HG02943 (cell line): ENCODE results near the gene HRCT1.
"Not testable (repeated sequence)": the region's sequence is repeated elsewhere in the genome, so short reads cannot be mapped to it uniquely, and the experiment has no call there.

Source experiments
- ATAC-seq: cut with Tn5 transposase; IDR thresholded peaks from one replicate; pipeline ENCODE4 v1.9.1; 2021; ENCODE audit warnings: mild to moderate bottlenecking, low read depth, moderate library complexity; ENCODE audit not compliant: unreplicated experiment

HRCT1 gene

DNA sequence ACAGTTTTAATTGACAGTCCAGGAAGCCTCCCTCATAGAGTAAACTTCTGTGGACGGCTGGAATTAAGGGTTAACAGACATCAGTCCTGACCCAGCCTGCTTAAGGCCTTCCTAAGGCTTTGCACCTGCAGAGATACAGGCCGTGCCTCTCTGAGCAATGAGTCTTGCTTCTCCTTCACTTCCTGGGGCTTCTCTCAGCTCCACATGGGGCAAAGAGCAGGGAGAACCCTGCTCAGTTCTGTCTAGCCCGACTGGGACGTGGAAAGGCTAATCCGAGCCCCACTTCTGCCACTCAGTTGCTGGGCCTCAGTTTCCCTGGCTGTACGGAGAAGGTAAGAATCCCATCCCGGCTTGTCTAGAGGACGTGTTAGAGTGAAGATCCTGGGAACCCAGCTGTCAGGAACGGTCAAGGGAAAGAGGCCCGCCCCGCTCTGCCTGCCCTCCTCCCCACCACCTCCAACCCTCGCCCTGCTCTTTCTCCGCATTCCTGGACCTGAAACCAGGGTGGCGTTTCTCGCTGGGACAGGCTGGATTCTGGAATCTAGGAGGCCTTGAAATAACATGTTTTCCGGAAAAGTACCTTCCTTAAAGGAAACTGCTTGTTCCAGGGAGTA is 9.8 kb downstream of the HRCT1 start:
- no peak for ATAC-seq

DNA sequence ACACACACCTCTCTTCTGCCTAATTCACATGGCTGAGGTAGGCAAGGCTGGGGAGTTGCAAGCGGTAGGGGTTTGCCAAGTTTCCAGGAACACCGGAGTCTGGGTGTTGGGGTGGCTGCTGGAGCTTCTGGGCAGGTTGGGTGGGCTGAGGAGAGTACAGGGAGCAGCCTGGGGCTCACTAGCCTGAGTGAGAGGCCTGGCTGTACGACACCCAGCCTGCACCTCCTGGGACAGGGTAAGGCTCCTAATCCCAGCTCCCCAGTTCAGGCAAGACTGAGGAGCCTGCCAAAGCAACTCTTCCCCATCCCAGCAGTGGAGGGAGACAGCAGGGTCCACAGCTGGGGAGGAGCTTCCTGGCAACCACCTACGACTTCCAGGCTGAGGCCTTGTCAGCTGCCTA is 11.3 kb downstream of the HRCT1 start:
- no peak for ATAC-seq

DNA sequence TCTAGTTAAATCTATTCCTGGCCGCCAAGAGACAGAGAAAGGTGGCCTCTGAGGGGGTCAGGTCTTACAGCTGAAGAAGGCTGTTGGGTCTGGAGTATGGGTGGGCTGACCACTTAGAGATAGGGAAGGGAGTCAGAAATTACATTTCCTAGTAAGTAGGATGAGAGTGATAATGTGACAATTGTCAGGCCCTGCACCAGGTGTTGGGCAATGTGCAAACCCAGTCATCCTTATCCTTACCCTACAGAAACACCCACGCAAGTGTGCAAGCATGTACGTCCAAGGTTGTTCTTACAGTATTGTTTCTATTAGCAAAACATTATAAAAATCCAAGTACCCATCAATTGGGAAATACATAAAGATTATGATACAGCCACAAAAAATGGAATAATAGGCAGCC is 12.8 kb downstream of the HRCT1 start:
- ATAC-seq = no peak

DNA sequence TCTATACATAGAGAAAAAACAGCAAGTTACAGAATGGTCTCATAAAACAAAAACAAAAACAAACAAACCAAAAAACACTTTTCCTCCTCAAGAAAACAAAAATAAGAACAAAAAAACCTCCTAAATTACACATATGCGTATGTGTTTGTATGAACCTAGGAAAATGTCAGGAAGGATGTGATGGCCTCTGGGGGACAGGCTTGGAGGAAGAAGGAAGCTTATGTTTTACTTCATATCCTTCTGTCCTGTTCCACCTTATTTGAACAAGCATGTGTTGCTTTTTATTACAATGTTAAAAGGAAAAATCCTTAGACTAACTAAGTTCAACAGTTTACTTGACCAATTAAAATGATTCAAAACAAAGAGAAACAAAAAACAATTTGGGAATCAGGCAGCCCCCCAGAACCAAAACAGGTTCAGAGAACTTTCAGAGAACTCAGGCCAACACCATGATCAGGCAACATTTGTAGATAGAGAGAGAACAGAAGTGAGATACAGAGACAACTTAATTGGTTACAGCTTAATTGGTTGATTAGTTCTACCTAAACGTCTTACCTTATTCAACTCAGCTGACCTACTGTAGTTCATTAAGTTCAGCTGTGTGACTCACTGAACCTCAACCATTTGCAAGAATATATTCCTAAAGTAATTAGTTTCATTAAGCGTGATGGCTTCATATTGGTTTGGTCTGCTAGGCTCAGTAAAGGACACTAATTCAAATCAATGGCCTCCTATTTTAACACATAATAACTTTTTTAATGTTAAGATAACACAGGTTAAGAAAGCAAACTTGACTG is 13.4 kb downstream of the HRCT1 start:
- ATAC-seq = no peak

DNA sequence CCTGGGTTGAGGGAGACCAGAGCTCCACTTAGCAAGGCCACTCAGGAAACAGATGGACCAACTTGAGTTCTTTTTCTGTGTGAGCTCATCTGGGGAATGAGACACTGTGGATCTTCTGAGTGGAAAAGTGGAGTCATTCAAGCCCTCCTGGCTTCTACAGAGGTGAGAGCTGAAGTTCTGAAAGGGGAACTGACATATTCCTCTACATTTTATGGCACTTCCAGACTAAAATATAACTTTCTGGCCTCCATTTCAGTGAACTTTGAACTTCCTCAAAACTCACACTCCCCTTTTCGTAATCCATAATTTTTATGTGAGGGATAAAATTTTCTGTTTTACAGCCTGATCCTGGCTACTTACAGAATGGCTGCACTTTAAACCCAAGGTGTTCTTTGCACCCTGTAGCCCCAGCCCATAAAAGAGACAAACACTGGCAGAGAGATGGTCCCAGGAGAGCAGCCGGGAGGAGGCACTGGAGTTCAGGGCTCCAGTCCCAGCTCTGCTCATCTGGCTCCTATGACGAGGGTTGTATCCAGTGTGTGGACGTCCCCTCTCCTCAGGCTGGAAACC is 14.1 kb downstream of the HRCT1 start:
- ATAC-seq = no peak

DNA sequence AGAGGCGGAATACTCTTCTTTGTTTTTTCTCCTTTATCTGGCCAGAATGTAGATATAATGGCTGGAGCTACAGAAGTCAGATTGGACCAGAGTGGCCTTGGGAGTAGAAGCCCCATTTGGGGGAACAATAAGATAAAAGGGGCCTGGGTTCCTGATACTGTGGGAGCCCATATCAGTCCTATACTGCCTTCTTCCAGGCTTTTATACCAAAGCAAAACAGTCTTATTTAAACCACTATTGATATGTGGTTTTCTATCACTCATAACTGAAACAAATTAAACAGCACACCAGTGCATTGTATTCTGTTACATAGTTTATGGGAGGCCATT is 17.6 kb downstream of the HRCT1 start:
- ATAC-seq = no peak

DNA sequence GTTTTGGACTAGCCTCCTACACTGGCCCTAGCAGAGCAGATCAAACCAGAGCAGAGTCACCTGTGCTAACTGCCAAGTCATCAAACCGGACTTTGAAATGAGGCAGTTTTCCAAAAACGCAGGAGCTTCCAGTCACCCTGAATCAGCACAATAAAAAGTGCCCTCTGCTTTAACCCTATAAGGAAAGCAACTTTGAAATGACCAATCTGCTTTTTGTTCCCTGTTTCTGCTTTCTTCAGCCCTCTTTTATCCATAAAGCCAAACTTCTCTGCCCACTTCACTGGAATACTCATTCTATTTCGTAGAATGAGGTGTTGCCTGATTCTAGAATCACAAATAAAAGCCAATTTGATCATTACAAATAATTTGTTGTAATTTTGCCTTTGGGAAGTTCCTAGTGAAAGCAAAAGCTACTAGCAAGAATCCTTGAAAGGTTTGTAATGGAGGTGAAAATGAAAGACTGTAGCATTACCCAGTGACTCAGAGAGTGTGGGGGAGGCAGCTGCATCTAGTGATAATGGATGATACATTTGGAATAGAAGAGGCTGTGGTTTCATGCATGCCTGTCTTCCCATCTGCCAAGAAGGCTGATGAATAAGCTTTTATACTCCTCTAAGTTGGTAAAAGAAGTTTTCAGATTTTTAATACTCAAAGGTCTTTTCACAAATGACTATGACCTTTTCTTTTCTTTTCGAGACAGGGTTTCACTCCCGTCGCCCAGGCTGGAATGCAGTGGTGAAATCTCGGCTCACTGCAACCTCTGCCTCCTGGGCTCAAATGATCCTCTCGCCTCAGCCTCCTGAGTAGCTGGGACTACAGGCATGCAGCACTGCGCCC is 18.1 kb downstream of the HRCT1 start:
- ATAC-seq = no peak

DNA sequence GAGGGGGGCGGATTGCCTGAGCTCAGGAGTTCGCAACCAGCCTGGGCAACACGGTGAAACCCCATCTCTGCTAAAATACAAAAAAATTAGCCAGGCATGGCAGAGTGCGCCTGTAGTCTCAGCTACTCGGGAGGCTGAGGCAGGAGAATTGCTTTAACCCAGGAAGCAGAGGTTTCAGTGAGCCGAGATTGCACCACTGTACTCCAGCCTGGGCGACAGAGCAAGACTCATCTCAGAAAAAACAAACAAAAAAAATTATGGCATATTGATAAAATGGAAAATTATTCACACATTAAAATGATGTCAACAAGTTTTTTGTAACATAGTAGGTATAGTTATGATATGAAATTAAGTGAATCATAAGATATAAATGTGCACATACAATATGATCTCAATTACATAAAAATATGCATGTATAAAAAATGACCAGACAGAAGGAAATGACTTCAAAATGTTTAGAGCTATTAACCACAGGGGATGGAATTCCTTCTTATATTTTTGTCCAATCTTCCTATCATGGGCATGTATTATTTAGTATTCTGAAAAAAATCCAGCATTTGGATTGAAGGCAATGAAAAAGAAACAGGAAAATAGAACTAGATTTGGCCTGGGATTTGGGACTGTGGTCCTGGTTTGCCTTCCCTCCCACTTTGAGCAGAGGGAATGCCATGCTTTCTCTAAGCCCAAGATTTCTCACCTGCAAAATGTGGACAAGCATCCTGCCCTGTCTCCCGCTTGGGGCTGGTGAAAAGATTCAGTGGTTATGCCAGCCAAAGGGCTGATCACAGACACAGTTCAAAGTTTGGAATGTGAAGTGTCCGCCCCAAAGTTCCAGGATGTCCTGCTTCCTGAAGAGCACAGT is 22.8 kb downstream of the HRCT1 start:
- ATAC-seq = no peak

DNA sequence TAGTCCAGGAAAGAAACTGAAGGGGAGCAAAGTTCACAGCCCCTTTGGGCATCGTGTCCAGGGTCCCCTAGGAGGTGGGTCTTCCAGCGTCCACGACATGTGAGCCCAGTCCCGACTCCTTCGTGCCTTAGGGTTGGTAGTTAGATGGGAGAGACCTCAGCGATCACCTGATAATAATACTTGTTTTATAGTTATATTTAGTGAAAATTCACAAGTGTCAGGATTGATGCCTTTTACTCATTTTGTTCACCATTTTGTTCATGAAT is 23.4 kb downstream of the HRCT1 start:
- ATAC-seq = no peak

DNA sequence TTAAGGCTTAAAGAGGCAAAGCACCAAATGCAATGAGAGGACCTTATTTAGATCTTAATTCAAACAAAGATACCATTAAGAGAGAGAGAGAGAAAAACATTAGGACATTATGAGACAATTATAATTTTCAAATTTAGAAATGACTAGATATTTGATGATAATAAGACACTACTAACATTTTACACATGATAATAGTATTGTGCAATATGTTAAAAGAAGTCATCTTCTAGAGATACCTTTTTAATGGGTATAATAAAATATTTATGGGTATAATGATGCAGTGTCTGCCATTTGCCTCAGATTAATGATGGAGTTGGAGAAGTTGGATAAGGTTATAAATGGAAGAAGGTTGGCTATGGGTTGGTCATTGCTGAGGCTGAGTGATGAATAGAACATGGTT is 24.5 kb downstream of the HRCT1 start:
- no peak for ATAC-seq

DNA sequence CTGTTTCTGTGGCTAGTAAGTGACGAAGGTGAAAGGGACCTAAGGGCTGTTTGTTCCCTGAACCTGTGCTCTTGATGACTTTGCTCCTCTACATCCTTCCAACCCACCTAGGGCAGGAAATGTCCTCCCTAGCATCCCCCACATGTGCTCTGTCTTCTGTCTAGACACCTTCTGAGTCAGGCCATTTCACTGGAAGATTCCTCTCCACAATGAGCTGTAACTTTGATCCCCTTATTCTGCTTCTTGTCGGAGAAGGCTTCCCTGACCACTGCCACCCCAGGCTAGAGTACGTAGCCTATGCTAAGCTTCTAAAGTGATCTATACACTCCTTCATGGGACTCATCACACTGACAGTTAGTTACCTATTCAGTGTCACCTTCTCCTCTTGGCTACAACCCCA is 25.0 kb downstream of the HRCT1 start:
- ATAC-seq = no peak

DNA sequence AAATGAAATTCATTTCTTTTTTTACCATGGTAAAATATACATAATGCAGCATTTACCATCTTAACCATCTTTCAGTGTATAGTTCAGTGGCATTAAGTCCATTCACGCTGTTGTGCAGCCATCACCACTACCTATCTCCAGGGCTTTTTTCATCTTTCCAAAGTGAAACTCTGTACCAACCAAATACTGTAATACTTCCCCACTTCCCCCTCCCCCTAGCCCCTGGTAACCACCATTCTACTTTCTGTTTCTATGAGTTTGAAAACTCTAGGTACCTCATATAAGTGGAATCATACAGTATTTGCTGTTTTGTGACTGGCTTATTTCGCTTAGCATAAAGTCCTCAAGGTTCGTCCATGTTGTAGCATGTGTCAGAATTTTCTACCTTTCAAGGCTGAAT is 26.7 kb downstream of the HRCT1 start:
- no peak for ATAC-seq

DNA sequence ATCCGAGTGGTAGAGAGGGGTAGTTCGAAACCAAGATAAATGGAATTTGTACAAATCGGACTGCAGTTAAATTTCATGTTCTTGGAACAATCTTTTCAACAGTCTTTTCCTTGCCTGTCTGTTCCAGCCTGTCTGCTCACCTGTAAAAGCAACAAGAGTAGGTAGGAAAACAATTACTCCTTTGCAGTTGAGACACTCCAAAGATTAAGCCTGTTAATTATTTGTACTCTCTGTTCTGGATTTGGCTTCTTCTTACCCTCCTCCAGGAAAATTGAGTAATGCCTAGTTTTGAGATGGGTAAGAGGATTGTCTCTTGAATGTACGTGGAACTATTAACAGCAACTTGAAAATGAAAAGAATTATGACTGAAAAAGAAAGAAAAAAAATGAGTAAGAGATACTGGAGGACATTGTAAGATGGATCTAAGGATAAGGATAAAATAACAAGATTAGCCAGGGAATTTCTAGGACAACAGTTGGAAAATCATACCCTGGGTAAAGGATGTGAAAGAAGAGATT is 27.6 kb downstream of the HRCT1 start:
- ATAC-seq = no peak

DNA sequence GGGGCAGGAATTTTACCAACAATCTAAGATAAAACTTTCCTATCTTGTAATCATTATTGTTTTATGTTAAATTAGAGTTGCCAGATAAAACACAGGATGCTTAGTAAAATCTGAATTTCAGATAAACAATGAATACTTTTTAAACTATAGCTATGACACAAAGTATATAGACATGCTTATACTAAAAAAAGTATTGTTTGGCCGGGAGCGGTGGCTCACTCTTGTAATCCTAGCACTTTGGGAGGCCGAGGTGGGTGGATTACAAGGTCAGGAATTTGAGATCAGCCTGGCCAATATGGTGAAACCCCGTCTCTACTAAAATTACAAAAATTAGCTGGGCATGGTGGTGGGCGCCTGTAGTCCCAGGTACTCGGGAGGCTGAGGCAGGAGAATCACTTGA is 28.1 kb downstream of the HRCT1 start:
- not testable (repeated sequence) for ATAC-seq

DNA sequence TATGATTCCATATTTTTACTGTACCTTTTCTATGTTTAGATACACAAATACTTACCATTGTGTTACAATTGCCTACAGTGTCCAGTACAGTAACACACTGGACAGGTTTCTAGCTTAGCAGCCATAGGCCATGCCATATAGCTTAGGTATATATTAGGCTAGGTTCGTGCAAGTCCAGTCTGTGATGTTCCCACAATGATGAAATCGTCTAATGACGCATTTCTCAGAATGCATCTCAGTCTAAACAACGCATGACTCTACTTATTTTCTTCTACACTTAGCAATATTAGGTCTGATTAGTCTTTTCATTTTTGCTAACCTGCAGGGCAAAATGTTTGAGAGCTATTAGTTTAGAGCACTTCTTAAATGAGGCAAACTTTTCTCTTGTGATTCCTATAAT is 29.3 kb downstream of the HRCT1 start:
- ATAC-seq = no peak

DNA sequence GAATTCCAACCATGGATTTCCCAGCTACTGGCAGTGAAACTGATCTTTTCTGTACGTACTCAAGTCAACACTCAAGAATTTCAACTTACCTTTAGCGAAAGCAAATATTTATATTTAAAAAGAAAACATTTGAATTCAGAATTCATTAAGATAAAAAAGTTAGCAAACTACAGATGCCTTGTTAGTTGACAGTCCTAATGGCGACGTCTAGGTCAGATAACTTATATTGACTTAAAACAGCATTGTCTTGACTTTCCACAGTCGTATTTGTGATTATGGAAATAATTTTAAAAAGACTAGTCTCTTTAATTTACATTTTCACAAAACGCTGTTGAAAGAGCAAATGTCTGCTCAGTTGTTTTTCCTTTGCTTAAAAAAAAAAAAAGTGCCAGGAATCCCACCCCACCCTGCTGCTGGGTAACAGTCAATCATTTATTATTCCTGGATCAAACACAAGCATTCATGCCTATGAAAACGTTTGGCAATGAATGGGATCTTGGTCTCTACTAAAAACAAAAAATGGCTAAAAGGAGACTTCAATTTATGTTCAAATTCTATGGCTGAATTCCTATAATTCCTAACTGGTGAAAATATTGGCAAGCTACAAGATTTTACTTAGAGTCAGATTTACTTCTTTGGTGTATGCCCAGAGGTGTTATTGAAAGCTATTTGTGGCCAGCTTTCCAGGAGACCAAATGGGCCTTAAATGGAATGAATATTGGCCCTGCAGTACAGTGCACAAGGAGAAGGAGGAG is 29.9 kb downstream of the HRCT1 start:
- no peak for ATAC-seq

DNA sequence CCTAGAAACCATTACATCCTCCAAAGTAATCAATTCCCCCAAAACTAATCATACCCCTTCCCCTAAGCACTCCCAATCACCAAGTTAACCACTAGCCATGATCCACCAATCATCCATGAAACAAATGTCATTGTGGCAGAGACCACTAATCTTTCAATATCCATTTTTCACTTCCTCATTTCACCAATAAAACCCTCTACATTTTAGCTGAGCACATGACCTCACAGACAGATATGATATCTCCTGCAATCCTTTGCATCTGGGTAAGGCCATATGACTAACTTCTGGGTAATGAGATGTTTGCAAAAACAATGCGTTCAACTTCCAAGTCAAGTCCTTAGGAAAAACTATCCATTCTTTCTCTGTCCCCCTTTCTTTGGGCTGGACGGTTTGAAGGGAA is 31.2 kb downstream of the HRCT1 start:
- ATAC-seq = no peak

DNA sequence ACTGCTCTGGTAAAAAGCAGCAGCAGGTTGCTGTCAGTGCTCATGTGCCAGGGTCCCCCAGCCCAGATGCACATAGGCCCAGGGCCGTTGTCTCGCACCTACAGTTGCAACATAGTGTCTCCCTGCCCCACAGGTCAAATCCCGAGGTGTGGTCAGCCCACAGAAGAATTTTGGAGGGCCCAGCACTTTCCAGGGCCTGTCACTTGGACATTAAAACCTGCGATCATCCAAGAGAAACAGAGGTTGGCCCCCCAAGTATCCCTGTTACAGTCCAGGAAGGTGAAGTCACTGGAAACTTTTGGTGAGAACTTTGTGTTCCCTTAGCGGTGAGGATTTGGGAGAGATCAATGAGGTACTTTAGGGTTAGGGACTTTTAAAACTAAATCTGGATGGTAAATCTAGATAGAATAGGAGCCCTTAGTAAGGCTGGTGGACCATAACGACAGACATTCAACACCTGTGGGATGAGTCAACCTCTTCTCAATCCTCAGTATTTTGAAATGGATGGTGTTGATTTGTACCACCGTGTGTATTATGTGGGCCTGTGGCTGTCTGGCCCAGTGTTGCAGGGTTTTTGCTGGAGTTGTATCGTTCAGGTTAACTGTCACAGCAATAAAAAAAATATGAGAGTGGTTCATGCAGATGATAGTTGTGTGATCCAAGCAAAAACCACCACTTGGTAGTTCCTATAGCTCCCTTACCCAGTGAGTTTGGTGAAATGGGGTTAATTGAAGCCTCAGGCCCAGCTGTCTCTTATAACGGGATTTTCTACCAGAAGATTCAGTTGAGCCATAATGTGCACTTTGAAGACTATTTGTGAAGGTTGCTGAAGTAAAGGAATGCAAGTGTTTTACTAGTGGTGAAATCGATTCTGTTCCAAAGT is 32.7 kb downstream of the HRCT1 start:
- no peak for ATAC-seq
